Neural cell (in vitro differentiated cells): Measurements from ENCODE around the gene MAT1A. TPM values are rescaled to one million over a fixed set of nuclear protein-coding genes. Genes with fewer than 3 reads are reported as not detected.

ENCODE experiments used
- H2AFZ ChIP-seq: fragments of 200-600, 300-800 bp; sonication (generic), shearing (Covaris generic); 2 replicates; pipeline ENCODE4 v1.6.0; 2014; ENCODE audit warnings: low read depth, mild to moderate bottlenecking, antibody characterized with exemption, low read length, moderate library complexity
- H3F3A ChIP-seq: fragments of 200-600 bp; shearing (Covaris generic); 2 replicates; pipeline ENCODE4 v1.6.1; 2016; ENCODE audit warnings: mild to moderate bottlenecking, moderate library complexity, mixed read lengths, antibody characterized with exemption, low read length; ENCODE audit not compliant: insufficient read depth, poor library complexity, severe bottlenecking
- H3K27ac ChIP-seq: fragments of 200-600, 300-800 bp; sonication (generic), shearing (Covaris generic); 2 replicates; pipeline ENCODE4 v1.5.1; 2014; ENCODE audit warnings: mild to moderate bottlenecking, low read length, moderate library complexity
- H3K27me3 ChIP-seq: fragments of 300-800, 200-600 bp; sonication (generic), shearing (Covaris generic); 2 replicates; pipeline ENCODE4 v1.6.0; 2014; ENCODE audit warnings: mild to moderate bottlenecking, low read depth, low read length, moderate library complexity; ENCODE audit not compliant: insufficient read depth
- H3K36me3 ChIP-seq: fragments of 300-800, 200-600 bp; sonication (generic), shearing (Covaris generic); 2 replicates; pipeline ENCODE4 v1.5.1; 2014; ENCODE audit warnings: mild to moderate bottlenecking, antibody characterized with exemption, low read length, moderate library complexity; ENCODE audit not compliant: insufficient read depth
- H3K4me2 ChIP-seq: fragments of 300-800, 200-600 bp; sonication (generic), shearing (Covaris generic); 2 replicates; pipeline ENCODE4 v1.6.0; 2014; ENCODE audit warnings: mild to moderate bottlenecking, low read length
- H3K4me3 ChIP-seq: fragments of 300-800, 200-600 bp; sonication (generic), shearing (Covaris generic); 2 replicates; pipeline ENCODE4 v1.5.1; 2014; ENCODE audit warnings: mild to moderate bottlenecking, low read length, moderate library complexity
- H3K79me2 ChIP-seq: fragments of 200-600 bp; shearing (Covaris generic); replicated peaks from 2 replicates; pipeline ENCODE4 v1.6.0; 2014; ENCODE audit warnings: mild to moderate bottlenecking, low read length, moderate library complexity; ENCODE audit not compliant: insufficient read depth
- H3K9ac ChIP-seq: fragments of 300-800, 200-600 bp; sonication (generic), shearing (Covaris generic); 2 replicates; pipeline ENCODE4 v1.6.1; 2016; ENCODE audit warnings: mild to moderate bottlenecking, low read length, mixed read lengths
- H3K9me2 ChIP-seq: fragments of 200-600 bp; shearing (Covaris generic); 2 replicates; pipeline ENCODE4 v1.6.1; 2016; ENCODE audit warnings: mild to moderate bottlenecking, low read length, mixed read lengths; ENCODE audit not compliant: insufficient read depth
- H3K9me3 ChIP-seq: fragments of 200-600, 300-800 bp; sonication (generic), shearing (Covaris generic); 2 replicates; pipeline ENCODE4 v1.6.1; 2016; ENCODE audit warnings: mild to moderate bottlenecking, mixed run types, low read length, moderate library complexity, mixed read lengths
- H4K20me1 ChIP-seq: fragments of 200-600 bp; shearing (Covaris generic); 2 replicates; pipeline ENCODE4 v1.6.1; 2016; ENCODE audit warnings: mild to moderate bottlenecking, mixed run types; ENCODE audit not compliant: insufficient read depth
- CTCF ChIP-seq: fragments of 450-650 bp; IDR thresholded peaks from 2 replicates; pipeline ENCODE4 v1.5.1; 2014; ENCODE audit warnings: antibody characterized with exemption, mild to moderate bottlenecking, moderate library complexity; ENCODE audit not compliant: poor library complexity, severe bottlenecking
- EP300 ChIP-seq: fragments of 450-650 bp; conservative IDR thresholded peaks from 2 replicates; pipeline ENCODE4 v1.6.1; 2014; ENCODE audit warnings: antibody characterized with exemption, mild to moderate bottlenecking, moderate library complexity; ENCODE audit not compliant: poor library complexity, severe bottlenecking
- EZH2 ChIP-seq: fragments of 200-600, 300-800 bp; shearing (Covaris generic), sonication (generic); IDR thresholded peaks from 2 replicates; pipeline ENCODE4 v1.6.1; 2014; ENCODE audit warnings: antibody characterized with exemption, low read length, borderline replicate concordance, mild to moderate bottlenecking; ENCODE audit not compliant: insufficient read depth, poor library complexity, severe bottlenecking
- MXI1 ChIP-seq: fragments of 450-650 bp; conservative IDR thresholded peaks from 2 replicates; pipeline ENCODE4 v1.6.1; 2014; ENCODE audit warnings: antibody characterized with exemption, mild to moderate bottlenecking; ENCODE audit not compliant: poor library complexity, severe bottlenecking
- POLR2AphosphoS5 ChIP-seq: IDR thresholded peaks from 2 replicates; pipeline ENCODE4 v1.6.1; 2012
- RAD21 ChIP-seq: fragments of 450-650 bp; conservative IDR thresholded peaks from 2 replicates; pipeline ENCODE4 v1.6.1; 2014; ENCODE audit warnings: antibody characterized with exemption, mild to moderate bottlenecking, moderate library complexity
- REST ChIP-seq: IDR thresholded peaks from 2 replicates; pipeline ENCODE4 v1.6.1; 2012; ENCODE audit warnings: borderline replicate concordance
- SMC3 ChIP-seq: fragments of 450-650 bp; conservative IDR thresholded peaks from 2 replicates; pipeline ENCODE4 v1.6.1; 2014; ENCODE audit warnings: antibody characterized with exemption, mild to moderate bottlenecking, moderate library complexity; ENCODE audit not compliant: poor library complexity
- TAF1 ChIP-seq: IDR thresholded peaks from 2 replicates; pipeline ENCODE4 v1.6.1; 2012; ENCODE audit warnings: low read depth
- polyA plus RNA-seq: library from polyadenylated mRNA; depleted of rRNA; stranded (reverse); fragments of >200 nt; gene quantifications from 2 replicates; pipeline ENCODE4 v1.2.3, GENCODE V29; 2014

MAT1A gene
- polyA plus RNA-seq, 1 donor from 2014 or later, result not detected

- TF ChIP-seq SMC3 (no peak), EP300 (no peak), EZH2 (no peak), RAD21 (no peak), CTCF (no peak), REST (no peak), TAF1 (no peak), POLR2AphosphoS5 (no peak), MXI1 (no peak)
- no peaks in the 10 kb centered on the region for H3K79me2 ChIP-seq
- no peak overlapping the region for H3K27ac ChIP-seq
- H4K20me1 ChIP-seq, result no peaks in the 10 kb centered on the region
- H3K36me3 ChIP-seq, result no peaks in the 10 kb centered on the region
- H2AFZ ChIP-seq, result no peak overlapping the region
- no peaks in the 10 kb centered on the region for H3K9me2 ChIP-seq
- no peak overlapping the region for H3K4me3 ChIP-seq
- H3F3A ChIP-seq, result no peaks in the 10 kb centered on the region
- H3K27me3 ChIP-seq, result no peaks in the 10 kb centered on the region
- H3K4me2 ChIP-seq, result no peak overlapping the region
- H3K9me3 ChIP-seq, result no peaks in the 10 kb centered on the region
- H3K9ac ChIP-seq, result no peak overlapping the region
Observed at GRCh38 chr10:80279146-80279545, 10.3 kb downstream of the MAT1A start.

GRCh38 chr10:80278480-80278879, 11.0 kb downstream of the MAT1A start:
- Histone ChIP-seq H3K4me2 (no peak overlapping the region), H3K27me3 (no peaks in the 10 kb centered on the region), H3K27ac (no peak overlapping the region), H3K9me2 (no peaks in the 10 kb centered on the region), H3K9ac (no peak overlapping the region), H2AFZ (no peak overlapping the region), H3K4me3 (no peak overlapping the region), H3K79me2 (no peaks in the 10 kb centered on the region), H3F3A (no peaks in the 10 kb centered on the region), H4K20me1 (no peaks in the 10 kb centered on the region), H3K36me3 (no peaks in the 10 kb centered on the region), H3K9me3 (no peaks in the 10 kb centered on the region)
- TF ChIP-seq REST (no peak), TAF1 (no peak), POLR2AphosphoS5 (no peak)
